Stimulated activated CD8-positive, alpha-beta memory T cell treated with anti-CD3 and anti-CD28 coated beads, Interleukin-4, amount 100 ng/mL, for 4 hours (primary cell): ENCODE measurements around the gene COG4.

ENCODE experiments used
- DNase-seq, 2 donors: peaks; one replicate each; pipeline ENCODE4 v3.0.0-alpha.2; 2020; ENCODE audit warnings: low read depth in 2 of 2, low spot score in 1 of 2

Gene COG4

GRCh38 chr16:70480127-70481105, 42.9 kb downstream of the COG4 start:
- DNase-seq: no peak

DNA sequence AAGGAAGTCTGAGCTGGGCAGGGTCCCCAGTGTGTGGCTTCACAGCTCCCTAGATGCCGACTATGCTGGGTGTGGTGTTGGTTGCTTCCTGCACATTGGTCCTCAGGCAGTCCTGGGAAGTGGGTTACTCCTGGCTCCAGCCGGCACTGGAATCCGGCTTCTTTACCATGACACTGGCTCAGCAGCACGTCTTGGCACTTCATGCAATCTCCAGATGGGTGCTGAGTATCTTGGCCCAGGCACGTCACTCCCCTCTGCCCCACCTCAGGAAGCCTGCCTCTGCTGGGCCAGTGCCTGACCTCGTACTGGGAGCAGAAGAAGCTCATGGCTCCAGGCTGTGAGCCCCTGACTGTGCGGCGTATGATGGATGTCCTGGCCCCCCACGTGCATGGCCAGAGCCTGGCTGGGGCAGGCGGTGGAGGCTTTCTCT, 44.4 kb downstream of the COG4 start:
- DNase-seq: no peak

DNA sequence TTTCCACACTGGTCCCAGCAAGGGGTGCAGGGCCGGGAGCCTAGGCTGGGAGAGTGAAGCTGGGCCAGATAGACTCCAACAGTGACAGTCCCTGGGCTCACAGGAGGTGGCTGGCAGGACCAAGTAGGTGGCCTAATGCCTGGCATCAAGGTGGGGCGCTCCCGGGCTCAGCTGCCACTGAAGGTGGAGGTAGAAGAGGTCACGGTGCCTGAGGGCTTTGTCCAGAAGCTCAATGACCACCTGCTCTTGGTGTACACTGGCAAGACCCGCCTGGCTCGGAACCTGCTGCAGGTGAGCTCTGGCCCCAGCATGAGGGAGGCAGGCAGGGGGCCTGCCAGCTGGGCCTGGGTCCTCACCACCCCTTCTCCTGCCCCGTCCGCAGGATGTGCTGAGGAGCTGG, 45.2 kb downstream of the COG4 start:
- no peak for DNase-seq

DNA sequence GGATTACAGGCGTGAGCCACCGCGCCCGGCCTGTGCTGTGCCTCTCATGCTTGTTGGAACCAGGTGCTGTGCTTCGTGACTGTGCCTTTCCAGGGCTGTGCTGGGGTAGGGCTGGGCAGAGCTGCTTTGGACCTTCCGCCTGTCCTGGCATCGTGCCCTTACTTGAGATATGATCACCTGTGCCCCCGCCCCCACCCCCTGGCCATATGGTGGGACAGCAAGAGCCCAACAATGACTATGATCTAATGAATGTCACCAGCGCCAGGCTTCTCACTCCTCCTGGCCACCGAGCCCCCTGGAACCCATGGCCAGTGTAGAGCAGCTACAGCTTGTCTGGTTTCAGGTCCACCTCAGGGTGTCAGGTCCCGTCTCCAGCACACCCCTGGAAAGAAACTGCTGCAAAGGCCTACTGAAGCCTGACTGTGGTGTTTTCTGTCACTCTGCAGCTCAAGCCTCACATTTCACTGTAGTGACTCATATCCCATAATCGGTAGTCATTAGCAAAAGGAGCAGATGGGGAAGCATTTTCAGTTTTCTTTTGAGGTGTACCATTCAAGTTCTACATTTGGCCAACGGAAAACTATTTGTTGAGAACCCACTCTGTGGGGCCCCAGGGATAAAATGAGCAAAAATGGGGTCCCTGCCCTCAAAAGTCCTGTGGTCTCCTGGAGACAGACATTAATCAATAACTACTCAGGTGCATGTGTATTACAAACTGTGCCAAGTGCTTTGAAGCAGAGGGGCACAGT, 46.9 kb downstream of the COG4 start:
- no peak for DNase-seq

DNA sequence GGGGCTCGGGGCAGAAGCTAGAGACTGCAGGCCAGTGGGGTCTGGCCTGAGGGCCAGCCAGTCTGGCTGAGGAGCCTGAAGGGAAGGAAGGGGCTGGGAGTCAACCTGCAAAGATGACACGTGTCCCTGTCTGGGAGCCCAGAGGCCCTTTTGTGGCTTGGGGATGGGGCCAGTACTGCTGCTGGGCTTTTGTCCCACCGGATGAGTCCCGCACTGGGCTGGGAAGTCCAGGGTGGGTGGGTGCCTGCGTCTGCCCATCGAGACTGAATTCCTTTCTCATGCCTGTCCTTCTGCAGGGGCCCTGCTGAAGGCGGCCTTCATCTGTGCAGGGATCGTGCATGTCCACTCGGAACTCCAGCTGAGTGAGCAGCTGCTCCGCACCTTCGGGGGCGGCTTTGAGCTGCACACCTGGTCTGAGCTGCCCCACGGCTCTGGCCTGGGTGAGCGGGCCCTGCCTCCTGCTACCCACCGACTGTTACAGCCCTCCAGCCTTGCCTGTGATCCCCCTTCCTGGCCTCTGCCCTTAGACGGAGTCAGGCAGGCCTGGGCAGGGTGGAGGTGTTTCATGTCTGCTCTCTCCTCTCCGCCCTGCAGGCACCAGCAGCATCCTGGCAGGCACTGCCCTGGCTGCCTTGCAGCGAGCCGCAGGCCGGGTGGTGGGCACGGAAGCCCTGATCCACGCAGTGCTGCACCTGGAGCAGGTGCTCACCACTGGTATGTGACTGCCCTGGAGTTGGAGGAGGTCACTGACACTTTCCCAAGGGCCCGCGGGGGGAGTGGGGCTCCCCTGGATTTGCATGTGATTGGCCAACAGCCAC, 48.1 kb downstream of the COG4 start:
- DNase-seq: no peak

- no peak for DNase-seq
Measured at GRCh38 chr16:70474320-70475053, 48.9 kb downstream of the COG4 start.

- DNase-seq: no peak
Measured at GRCh38 chr16:70473446-70474319, 49.7 kb downstream of the COG4 start.

DNA sequence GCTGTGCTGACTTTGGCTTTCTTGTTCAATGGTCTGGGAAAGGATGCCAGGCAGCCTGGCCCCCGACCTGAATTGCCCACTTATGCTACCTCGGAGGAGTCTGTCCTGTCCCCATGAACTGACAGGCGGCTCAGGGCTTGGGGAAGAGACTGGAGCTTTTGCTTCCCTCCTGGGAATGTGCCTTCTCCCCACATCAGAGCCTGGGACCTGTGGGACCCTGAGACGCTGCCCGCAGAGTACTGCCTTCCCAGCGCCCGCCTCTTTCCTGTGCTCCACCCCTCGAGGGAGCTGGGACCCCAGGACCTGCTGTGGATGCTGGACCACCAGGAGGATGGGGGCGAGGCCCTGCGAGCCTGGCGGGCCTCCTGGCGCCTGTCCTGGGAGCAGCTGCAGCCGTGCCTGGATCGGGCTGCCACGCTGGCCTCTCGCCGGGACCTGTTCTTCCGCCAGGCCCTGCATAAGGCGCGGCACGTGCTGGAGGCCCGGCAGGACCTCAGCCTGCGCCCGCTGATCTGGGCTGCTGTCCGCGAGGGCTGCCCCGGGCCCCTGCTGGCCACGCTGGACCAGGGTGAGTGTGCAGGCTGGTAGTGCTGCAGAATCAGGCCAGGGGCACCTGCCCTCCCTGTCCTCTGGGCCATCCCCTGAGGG, 50.4 kb downstream of the COG4 start:
- no peak for DNase-seq

GRCh38 chr16:70470927-70471341, 52.4 kb downstream of the COG4 start:
- no peak for DNase-seq

DNA sequence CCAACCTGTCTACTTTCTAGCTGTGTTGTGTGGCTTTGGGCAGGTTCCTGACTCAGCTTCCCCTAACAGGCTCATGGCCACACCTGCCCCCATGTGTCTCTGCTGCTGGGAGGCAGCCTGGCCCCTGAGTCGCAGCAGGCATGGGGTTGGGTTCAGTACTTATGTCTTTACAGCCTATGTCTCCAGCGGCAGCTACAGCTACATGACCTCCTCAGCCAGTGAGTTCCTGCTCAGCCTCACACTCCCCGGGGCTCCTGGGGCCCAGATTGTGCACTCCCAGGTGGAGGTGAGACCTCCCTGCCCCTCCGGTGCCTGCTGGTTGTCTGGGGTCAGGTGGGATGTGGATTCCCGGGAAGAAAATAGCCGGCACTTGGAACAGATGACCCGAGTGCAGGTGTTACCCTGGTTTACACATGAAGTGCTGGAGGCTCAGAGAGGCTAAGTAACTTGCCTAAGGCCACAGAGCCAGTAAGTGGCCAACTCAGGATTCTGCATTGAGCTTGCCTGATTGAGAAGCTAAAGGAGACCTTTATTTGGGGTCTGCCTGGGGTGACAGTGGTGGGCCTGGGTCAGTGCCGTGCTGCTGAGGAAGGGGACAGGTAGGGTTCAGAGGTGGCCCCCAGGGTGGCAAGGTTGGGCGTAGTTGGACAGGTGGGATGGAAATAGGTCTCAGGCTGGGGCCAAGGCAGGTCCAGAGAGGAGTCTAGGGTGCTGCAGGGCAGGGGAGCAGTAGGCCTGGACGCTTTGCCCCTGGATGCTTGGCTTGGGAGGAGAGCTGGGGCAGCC, 53.0 kb downstream of the COG4 start:
- DNase-seq: no peak

DNA sequence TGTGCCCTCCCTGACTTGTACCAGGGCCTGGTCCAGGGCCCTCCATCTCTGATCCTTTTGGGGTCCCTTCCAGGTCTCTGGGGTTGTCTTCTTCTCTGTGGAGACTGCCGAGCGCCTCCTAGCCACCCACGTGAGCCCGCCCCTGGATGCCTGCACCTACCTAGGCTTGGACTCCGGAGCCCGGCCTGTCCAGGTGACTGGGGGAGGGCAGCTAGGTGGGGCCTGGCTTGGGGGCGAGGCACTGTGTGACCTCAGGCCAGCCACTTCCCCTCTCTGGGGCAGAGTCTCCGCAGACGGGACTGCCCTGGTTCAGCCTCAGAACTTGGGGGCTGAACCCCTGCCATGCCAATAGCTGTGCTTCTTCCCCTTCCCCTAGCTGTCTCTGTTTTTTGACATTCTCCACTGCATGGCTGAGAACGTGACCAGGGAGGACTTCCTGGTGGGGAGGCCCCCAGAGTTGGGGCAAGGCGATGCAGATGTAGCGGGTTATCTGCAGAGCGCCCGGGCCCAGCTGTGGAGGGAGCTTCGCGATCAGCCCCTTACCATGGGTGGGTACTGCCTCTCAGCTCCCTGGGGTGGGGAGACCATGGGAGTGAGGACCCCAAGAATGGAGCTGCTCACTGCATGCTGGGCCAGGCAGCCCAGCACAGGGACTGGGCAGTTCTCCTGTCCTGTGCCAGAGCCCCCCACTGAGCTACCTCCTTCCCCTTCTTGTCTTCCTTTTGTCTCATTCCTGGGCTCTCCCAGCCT, 54.4 kb downstream of the COG4 start:
- DNase-seq: no peak

DNA sequence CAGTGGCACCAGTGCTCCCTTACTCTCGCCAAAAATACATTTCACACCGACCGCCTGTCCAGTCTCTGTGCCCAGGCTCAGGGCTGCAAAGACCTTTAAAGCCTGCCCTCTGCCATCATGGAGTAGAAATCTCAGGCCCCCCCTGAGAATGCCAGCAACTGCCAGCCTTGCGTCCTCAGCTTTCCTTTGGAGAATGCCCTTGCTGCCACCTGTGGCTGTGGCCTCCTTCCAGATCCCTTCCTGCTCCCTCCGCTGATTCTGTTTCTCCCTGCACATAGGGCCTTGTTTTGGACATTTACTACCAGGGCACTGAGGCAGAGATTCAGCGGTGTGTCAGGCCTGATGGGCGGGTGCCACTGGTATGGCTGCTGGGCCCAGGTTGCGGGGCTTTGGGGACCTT, 55.7 kb downstream of the COG4 start:
- no peak for DNase-seq

- no peak for DNase-seq
Measured at GRCh38 chr16:70467113-70467512, 56.2 kb downstream of the COG4 start.

GRCh38 chr16:70466805-70467076, 56.6 kb downstream of the COG4 start:
- DNase-seq: no peak

DNA sequence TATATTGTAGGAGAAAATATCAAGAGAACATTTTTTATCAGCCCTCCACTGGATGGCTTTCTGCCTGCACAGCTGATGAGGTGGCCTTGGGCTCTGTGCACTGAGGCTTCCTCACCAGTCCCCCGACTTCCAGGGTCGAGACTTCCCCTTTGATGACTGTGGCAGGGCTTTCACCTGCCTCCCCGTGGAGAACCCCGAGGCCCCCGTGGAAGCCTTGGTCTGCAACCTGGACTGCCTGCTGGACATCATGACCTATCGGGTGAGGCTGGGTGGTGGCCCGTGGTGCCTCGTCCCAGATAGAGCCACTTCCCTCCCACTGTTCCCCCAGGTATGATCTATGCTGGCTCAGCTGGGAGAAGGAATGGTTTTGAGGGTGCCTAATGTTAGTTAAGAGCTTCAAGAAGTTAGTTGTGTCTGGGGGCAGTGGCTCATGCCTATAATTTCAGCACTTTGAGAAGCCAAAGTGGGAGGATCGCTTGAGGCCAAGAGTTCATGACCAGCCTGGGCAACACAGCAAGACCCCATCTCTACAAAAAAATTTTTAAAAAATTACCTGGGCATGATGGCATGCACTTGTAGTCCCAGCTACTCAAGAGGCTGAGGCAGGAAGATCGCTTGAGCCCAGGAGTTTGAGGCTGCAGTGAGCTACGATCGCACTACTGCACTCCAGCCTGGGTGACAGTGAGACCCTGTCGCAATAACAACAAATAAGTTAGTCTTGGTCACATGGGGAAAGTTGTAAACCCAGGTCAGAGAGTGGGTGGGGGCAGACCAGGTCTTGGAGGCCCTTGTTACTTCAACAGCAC, 57.2 kb downstream of the COG4 start:
- DNase-seq: no peak

- DNase-seq: no peak
Measured at GRCh38 chr16:70463235-70463634, 60.1 kb downstream of the COG4 start.

- DNase-seq: no peak
Measured at GRCh38 chr16:70460737-70461261, 62.6 kb downstream of the COG4 start.
